WTC11 (cell line): ENCODE data around the gene PSMD1. TPM values are rescaled to one million over a fixed set of nuclear protein-coding genes. Genes with fewer than 3 reads are reported as not detected.

ENCODE experiments used
- ATAC-seq: fragments of 200-7000 bp; cut with Tn5 transposase; 2 replicates; pipeline ENCODE4 v1.10.0; 2021; ENCODE audit warnings: mild to moderate bottlenecking, moderate library complexity
- CTCF ChIA-PET: fragments of 300-600 bp; sonication (Branson Sonifier 250); formaldehyde crosslinking; loops from one replicate; lab custom pipeline; 2021; ENCODE audit warnings: antibody characterized with exemption; lab: Charles Lee
- POLR2A ChIA-PET: fragments of 350-600 bp; sonication (Branson Sonifier 250); formaldehyde crosslinking; loops from one replicate; lab custom pipeline; 2021; ENCODE audit warnings: antibody characterized with exemption; lab: Charles Lee
- DNase-seq: peaks from one replicate; pipeline ENCODE4 v3.0.0; 2021; ENCODE audit warnings: low spot score
- H3K27ac Mint-ChIP-seq: 2 replicates; pipeline ENCODE4 v1.8.0; 2021; ENCODE audit warnings: mixed read lengths
- H3K27me3 Mint-ChIP-seq: 2 replicates; pipeline ENCODE4 v1.8.0; 2021; ENCODE audit warnings: low read depth, mild to moderate bottlenecking, moderate library complexity, mixed read lengths
- H3K36me3 Mint-ChIP-seq: 2 replicates; pipeline ENCODE4 v1.8.0; 2021; ENCODE audit warnings: mixed read lengths
- H3K4me1 Mint-ChIP-seq: 2 replicates; pipeline ENCODE4 v1.8.0; 2022; ENCODE audit warnings: mixed read lengths
- H3K4me3 Mint-ChIP-seq: 2 replicates; pipeline ENCODE4 v1.8.0; 2021; ENCODE audit warnings: mild to moderate bottlenecking, moderate library complexity, mixed read lengths
- H3K9me3 Mint-ChIP-seq: 2 replicates; pipeline ENCODE4 v1.8.0; 2021; ENCODE audit warnings: mixed read lengths
- ARID4B ChIP-seq: sonication (generic); formaldehyde crosslinking; IDR thresholded peaks from 2 replicates; pipeline ENCODE4 v1.8.0; 2023; ENCODE audit warnings: missing genetic modification reagents, mild to moderate bottlenecking, borderline replicate concordance
- CREB1 ChIP-seq: sonication (generic); formaldehyde crosslinking; IDR thresholded peaks from 2 replicates; pipeline ENCODE4 v1.8.0; 2023; ENCODE audit warnings: mild to moderate bottlenecking, missing genetic modification reagents
- E2F4 ChIP-seq: sonication (generic); formaldehyde crosslinking; IDR thresholded peaks from 2 replicates; pipeline ENCODE4 v1.8.1; 2022; ENCODE audit warnings: low read depth, mild to moderate bottlenecking, moderate library complexity, missing genetic modification reagents, borderline replicate concordance
- ELF4 ChIP-seq: sonication (generic); formaldehyde crosslinking; IDR thresholded peaks from 2 replicates; pipeline ENCODE4 v1.8.1; 2022; ENCODE audit warnings: low read depth, mild to moderate bottlenecking, moderate library complexity, missing genetic modification reagents
- GABPB1 ChIP-seq: sonication (generic); formaldehyde crosslinking; IDR thresholded peaks from 2 replicates; pipeline ENCODE4 v1.8.1; 2023; ENCODE audit warnings: mild to moderate bottlenecking, missing genetic modification reagents
- JUN ChIP-seq: sonication (generic); formaldehyde crosslinking; IDR thresholded peaks from 2 replicates; pipeline ENCODE4 v1.8.0; 2023; ENCODE audit warnings: mild to moderate bottlenecking, missing genetic modification reagents
- KAT7 ChIP-seq: sonication (generic); formaldehyde crosslinking; IDR thresholded peaks from 2 replicates; pipeline ENCODE4 v1.8.1; 2023; ENCODE audit warnings: missing genetic modification reagents, mild to moderate bottlenecking, borderline replicate concordance
- TEAD4 ChIP-seq: sonication (generic); formaldehyde crosslinking; IDR thresholded peaks from 2 replicates; pipeline ENCODE4 v1.8.0; 2022; ENCODE audit warnings: mild to moderate bottlenecking, missing genetic modification reagents
- TP53 ChIP-seq: sonication (generic); formaldehyde crosslinking; IDR thresholded peaks from 2 replicates; pipeline ENCODE4 v1.8.1; 2023; ENCODE audit warnings: mild to moderate bottlenecking, missing genetic modification reagents
- ZBTB43 ChIP-seq: sonication (generic); formaldehyde crosslinking; IDR thresholded peaks from 2 replicates; pipeline ENCODE4 v1.8.1; 2023; ENCODE audit warnings: mild to moderate bottlenecking, missing genetic modification reagents
- ZNF121 ChIP-seq: sonication (generic); formaldehyde crosslinking; IDR thresholded peaks from 2 replicates; pipeline ENCODE4 v1.8.0; 2023; ENCODE audit warnings: missing genetic modification reagents
- ZNF138 ChIP-seq: sonication (generic); formaldehyde crosslinking; conservative IDR thresholded peaks from 2 replicates; pipeline ENCODE4 v1.8.1; 2022; ENCODE audit warnings: mild to moderate bottlenecking, moderate library complexity, missing genetic modification reagents
- ZNF232 ChIP-seq: sonication (generic); formaldehyde crosslinking; IDR thresholded peaks from 2 replicates; pipeline ENCODE4 v1.8.0; 2022; ENCODE audit warnings: mild to moderate bottlenecking, missing genetic modification reagents
- ZNF317 ChIP-seq: sonication (generic); formaldehyde crosslinking; IDR thresholded peaks from 2 replicates; pipeline ENCODE4 v1.8.1; 2023; ENCODE audit warnings: low read depth, mild to moderate bottlenecking, moderate library complexity, missing genetic modification reagents, borderline replicate concordance
- ZNF423 ChIP-seq: fragments of 250-450 bp; sonication (Bioruptor Pico); IDR thresholded peaks from 2 replicates; pipeline ENCODE4 v2.1.2; 2022; ENCODE audit warnings: mild to moderate bottlenecking, moderate library complexity
- ZNF671 ChIP-seq: fragments of 250-450 bp; sonication (Bioruptor Pico); IDR thresholded peaks from 2 replicates; pipeline ENCODE4 v1.8.0; 2021; ENCODE audit warnings: mild to moderate bottlenecking
- total RNA-seq: library from RNA; stranded (reverse); gene quantifications from 3 replicates; pipeline ENCODE4 v1.2.3, GENCODE V29; 2021
- TF ChIP-seq, protein P1 (sequence below): fragments of 250-450 bp; sonication (Bioruptor Pico); IDR thresholded peaks from 2 replicates; pipeline ENCODE4 v2.1.2; 2022; ENCODE audit warnings: mild to moderate bottlenecking, moderate library complexity
- TF ChIP-seq, protein P2 (sequence below): fragments of 250-450 bp; sonication (Bioruptor Pico); IDR thresholded peaks from 2 replicates; pipeline ENCODE4 v1.9.0; 2021; ENCODE audit warnings: mild to moderate bottlenecking, borderline replicate concordance

The PSMD1 gene
- total RNA-seq, 1 experiment from 2014 or later = 163 TPM

DNA sequence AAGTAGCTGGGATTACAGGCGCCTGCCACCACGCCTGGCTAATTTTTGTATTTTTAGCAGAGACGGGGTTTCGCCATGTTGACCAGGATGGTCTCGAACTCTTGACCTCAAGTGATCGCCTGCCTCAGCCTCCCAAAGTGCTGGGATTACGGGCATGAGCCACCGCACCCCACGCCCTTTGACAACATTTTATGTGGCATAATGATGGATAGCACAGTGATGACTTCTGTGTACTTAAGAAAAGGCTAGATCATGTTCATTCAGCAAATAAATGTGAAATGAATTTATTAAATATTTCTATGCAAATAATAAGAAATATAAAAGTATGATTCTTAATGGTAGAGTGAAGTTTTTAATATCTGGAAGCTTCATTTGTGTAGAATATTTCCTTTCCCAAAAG, 70.8 kb downstream of the PSMD1 start (continued):
- TF ChIP-seq ZBTB43 (no peak), CREB1 (CRISPR knock-in tag) (no peak), ELF4 (CRISPR knock-in tag) (no peak), ZNF671 (CRISPR knock-in tag) (no peak)
- TF ChIP-seq, protein P1, sequence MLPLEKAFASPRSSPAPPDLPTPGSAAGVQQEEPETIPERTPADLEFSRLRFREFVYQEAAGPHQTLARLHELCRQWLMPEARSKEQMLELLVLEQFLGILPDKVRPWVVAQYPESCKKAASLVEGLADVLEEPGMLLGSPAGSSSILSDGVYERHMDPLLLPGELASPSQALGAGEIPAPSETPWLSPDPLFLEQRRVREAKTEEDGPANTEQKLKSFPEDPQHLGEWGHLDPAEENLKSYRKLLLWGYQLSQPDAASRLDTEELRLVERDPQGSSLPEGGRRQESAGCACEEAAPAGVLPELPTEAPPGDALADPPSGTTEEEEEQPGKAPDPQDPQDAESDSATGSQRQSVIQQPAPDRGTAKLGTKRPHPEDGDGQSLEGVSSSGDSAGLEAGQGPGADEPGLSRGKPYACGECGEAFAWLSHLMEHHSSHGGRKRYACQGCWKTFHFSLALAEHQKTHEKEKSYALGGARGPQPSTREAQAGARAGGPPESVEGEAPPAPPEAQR (CRISPR knock-in tag) = no peak

DNA sequence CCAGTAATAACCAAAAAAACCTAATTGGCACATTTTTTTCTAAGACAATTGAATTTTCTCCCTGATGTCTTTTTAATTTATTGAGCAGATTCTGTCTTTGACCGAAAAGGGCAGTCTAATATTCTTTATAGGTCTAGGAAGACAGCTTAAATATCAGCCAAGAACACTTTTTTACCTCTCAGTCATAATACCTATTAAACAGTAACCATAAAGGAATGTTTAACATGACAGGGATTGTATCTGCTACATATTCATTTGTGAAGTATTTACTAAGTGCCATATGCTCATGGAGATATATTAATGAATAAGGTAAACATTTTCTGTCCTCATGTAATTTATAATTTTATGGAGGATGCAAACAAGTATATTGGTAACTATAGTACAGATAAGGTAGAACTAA, 71.3 kb downstream of the PSMD1 start:
- TF ChIP-seq ZNF138 (no peak), ZNF232 (CRISPR knock-in tag) (no peak), TEAD4 (no peak), ZNF423 (CRISPR knock-in tag) (no peak), JUN (no peak)
- H3K27me3 Mint-ChIP-seq = no peaks in the 10 kb centered on the region
- H3K4me1 Mint-ChIP-seq = peaks cover 43% of the 10 kb centered on the region
- CTCF ChIA-PET = interaction anchor here (1.2 kb wide), 2 partner anchors 64 to 362 kb away, joined by 3 read pairs; no protein-coding TSS in a partner anchor
- no peaks in the 10 kb centered on the region for H3K36me3 Mint-ChIP-seq
- POLR2A ChIA-PET = no interaction called here
- H3K27ac Mint-ChIP-seq = peak overlapping the region; percentile 46
- DNase-seq (no peak), ATAC-seq (no peak)
- H3K9me3 Mint-ChIP-seq = no peaks in the 10 kb centered on the region
- H3K4me3 Mint-ChIP-seq = no peak overlapping the region

GRCh38 chr2:231128541-231128940, 71.9 kb downstream of the PSMD1 start:
- CTCF ChIA-PET = interaction anchor here (1.2 to 1.5 kb wide), 3 partner anchors 24 to 362 kb away, joined by 3 read pairs; no protein-coding TSS in a partner anchor
- TF ChIP-seq E2F4 (CRISPR knock-in tag) = no peak
- TF ChIP-seq ZNF121 (CRISPR knock-in tag) = no peak
- no peak for TF ChIP-seq CREB1 (CRISPR knock-in tag)
- no peak for TF ChIP-seq ARID4B
- no peak for TF ChIP-seq ZNF317 (CRISPR knock-in tag)
- no peak for TF ChIP-seq GABPB1 (CRISPR knock-in tag)
- TF ChIP-seq KAT7 (CRISPR knock-in tag) = no peak
- no peak for TF ChIP-seq TP53
- TF ChIP-seq, protein P2, sequence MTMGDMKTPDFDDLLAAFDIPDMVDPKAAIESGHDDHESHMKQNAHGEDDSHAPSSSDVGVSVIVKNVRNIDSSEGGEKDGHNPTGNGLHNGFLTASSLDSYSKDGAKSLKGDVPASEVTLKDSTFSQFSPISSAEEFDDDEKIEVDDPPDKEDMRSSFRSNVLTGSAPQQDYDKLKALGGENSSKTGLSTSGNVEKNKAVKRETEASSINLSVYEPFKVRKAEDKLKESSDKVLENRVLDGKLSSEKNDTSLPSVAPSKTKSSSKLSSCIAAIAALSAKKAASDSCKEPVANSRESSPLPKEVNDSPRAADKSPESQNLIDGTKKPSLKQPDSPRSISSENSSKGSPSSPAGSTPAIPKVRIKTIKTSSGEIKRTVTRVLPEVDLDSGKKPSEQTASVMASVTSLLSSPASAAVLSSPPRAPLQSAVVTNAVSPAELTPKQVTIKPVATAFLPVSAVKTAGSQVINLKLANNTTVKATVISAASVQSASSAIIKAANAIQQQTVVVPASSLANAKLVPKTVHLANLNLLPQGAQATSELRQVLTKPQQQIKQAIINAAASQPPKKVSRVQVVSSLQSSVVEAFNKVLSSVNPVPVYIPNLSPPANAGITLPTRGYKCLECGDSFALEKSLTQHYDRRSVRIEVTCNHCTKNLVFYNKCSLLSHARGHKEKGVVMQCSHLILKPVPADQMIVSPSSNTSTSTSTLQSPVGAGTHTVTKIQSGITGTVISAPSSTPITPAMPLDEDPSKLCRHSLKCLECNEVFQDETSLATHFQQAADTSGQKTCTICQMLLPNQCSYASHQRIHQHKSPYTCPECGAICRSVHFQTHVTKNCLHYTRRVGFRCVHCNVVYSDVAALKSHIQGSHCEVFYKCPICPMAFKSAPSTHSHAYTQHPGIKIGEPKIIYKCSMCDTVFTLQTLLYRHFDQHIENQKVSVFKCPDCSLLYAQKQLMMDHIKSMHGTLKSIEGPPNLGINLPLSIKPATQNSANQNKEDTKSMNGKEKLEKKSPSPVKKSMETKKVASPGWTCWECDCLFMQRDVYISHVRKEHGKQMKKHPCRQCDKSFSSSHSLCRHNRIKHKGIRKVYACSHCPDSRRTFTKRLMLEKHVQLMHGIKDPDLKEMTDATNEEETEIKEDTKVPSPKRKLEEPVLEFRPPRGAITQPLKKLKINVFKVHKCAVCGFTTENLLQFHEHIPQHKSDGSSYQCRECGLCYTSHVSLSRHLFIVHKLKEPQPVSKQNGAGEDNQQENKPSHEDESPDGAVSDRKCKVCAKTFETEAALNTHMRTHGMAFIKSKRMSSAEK (CRISPR knock-in tag) = no peak
- TF ChIP-seq, all 79 proteins: peak for 0
- Mint-ChIP-seq H3K4me1 (peaks cover 41% of the 10 kb centered on the region), H3K27ac (peak overlapping the region; percentile 20), H3K9me3 (no peaks in the 10 kb centered on the region), H3K27me3 (no peaks in the 10 kb centered on the region), H3K4me3 (no peak overlapping the region), H3K36me3 (no peaks in the 10 kb centered on the region)
- POLR2A ChIA-PET = no interaction called here
- ATAC-seq = peak; percentile 85
- DNase-seq = no peak
